AG04450 (cell line): ENCODE measurements around the gene CITED4. TPM values are rescaled to one million over a fixed set of nuclear protein-coding genes. Genes with fewer than 3 reads are reported as not detected.

Experiments used
- CTCF ChIA-PET: fragments of 300-600, 350-600 bp; formaldehyde crosslinking; extraction: SDS; loops from one replicate; lab custom pipeline; 2022; ENCODE audit warnings: antibody characterized with exemption, inconsistent platforms; lab: Charles Lee
- POLR2A ChIA-PET: fragments of 350-600 bp; formaldehyde crosslinking; extraction: SDS; loops from one replicate; lab custom pipeline; 2021; ENCODE audit warnings: antibody characterized with exemption, inconsistent platforms; lab: Yijun Ruan, JAX
- DNase-seq: peaks from one replicate; pipeline ENCODE4 v3.0.0-alpha.2; 2011; ENCODE audit warnings: low read depth, low spot score
- H3K27ac ChIP-seq: one replicate; pipeline ENCODE4 v1.5.1; 2012; ENCODE audit warnings: low read depth, low read length, control low read depth
- H3K27me3 ChIP-seq: one replicate; pipeline ENCODE4 v1.6.0; 2012; ENCODE audit warnings: low read length; ENCODE audit not compliant: control insufficient read depth, insufficient read depth
- H3K4me3 ChIP-seq: 2 replicates; pipeline ENCODE4 v1.5.1; 2011; ENCODE audit warnings: mild to moderate bottlenecking, low read depth, low read length, control low read depth
- H3K9me3 ChIP-seq: 2 replicates; pipeline ENCODE4 v1.5.1; 2012; ENCODE audit warnings: low read length; ENCODE audit not compliant: control insufficient read depth, insufficient read depth
- CTCF ChIP-seq: IDR thresholded peaks from 2 replicates; pipeline ENCODE4 v1.5.1; 2011; ENCODE audit warnings: low read depth, low read length, control low read depth, inconsistent platforms
- polyA plus RNA-seq: library from polyadenylated mRNA; depleted of rRNA; stranded (reverse); fragments of >200 nt; gene quantifications from 2 replicates; pipeline ENCODE4 v1.2.3, GENCODE V29; 2011

Gene CITED4
- polyA plus RNA-seq, 1 experiment: 0.53 TPM

DNA sequence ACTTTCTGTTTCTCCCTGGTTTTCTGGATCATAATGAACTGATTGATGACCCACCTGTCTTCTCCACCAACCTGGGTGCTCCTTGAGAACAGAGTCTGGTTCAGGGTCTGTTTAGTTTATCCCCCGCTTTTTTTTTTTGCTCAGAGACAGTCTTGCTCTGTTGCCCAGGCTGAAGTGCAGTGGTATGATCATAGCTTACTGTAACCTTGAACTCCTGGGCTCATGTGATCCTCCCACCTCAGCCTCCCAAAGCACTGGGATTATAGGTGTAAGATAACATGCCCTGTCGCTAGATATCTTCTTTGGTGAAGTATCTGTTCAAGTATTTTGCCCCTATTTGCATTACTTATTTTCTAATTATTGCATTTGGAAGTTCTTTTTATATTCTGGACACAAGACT, 30.2 kb upstream of the CITED4 start:
- ChIA-PET CTCF (interaction anchor here (0.7 kb wide), 1 partner anchor 49 kb away, joined by 4 read pairs; no protein-coding TSS in a partner anchor), POLR2A (interaction anchor here (0.6 kb wide), 1 partner anchor 1643 kb away, joined by 4 read pairs; no protein-coding TSS in a partner anchor)
- Histone ChIP-seq H3K4me3 (no peak overlapping the region), H3K9me3 (peaks cover 10% of the 10 kb centered on the region; the same call in 1 of the 2 replicates), H3K27me3 (peaks cover 4% of the 10 kb centered on the region), H3K27ac (no peak overlapping the region)
- no peak for TF ChIP-seq CTCF
- no peak for DNase-seq

- peaks cover 9% of the 10 kb centered on the region for H3K27me3 ChIP-seq
- CTCF ChIA-PET: interaction anchor here (0.6 to 0.7 kb wide), 2 partner anchors 44 to 199 kb away, joined by 4 to 5 read pairs; partner anchors contain the start of gene NFYC
- POLR2A ChIA-PET: no interaction called here
These were observed 28.6 kb upstream of the CITED4 start for GRCh38 chr1:40890771-40891170.

DNA sequence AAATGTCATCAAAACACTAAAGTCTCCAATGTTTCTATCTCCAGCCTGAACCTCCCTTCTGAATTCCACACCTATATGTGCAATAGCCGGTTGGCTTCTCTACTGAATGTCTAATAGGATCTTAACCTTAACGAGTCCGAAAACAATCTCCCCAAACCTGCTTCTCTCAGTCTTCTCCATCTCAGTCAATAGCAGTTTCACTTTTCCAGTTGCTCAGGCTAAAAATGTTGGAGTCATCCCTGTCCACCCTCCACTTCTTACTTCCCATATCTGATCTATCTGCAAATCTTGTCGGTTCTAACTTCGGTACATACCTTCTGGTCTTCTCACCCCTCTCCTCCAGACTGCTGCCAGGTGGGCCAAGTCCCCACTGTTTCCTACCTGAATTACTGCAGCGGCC, 25.5 kb upstream of the CITED4 start:
- H3K4me3 ChIP-seq: no peak overlapping the region
- no peaks in the 10 kb centered on the region for H3K9me3 ChIP-seq
- CTCF ChIA-PET: interaction anchor here (1.5 kb wide), 1 partner anchor 63 kb away, joined by 3 read pairs; no protein-coding TSS in a partner anchor
- POLR2A ChIA-PET: no interaction called here
- peaks cover 9% of the 10 kb centered on the region for H3K27me3 ChIP-seq
- DNase-seq: no peak
- no peak overlapping the region for H3K27ac ChIP-seq
- no peak for TF ChIP-seq CTCF

More at GRCh38 chr1:40890771-40891170, 28.6 kb upstream of the CITED4 start:
- Histone ChIP-seq H3K9me3 (peaks cover 10% of the 10 kb centered on the region; the same call in 1 of the 2 replicates), H3K4me3 (no peak overlapping the region), H3K27ac (no peak overlapping the region)
- DNase-seq: no peak
- TF ChIP-seq CTCF: no peak

DNA sequence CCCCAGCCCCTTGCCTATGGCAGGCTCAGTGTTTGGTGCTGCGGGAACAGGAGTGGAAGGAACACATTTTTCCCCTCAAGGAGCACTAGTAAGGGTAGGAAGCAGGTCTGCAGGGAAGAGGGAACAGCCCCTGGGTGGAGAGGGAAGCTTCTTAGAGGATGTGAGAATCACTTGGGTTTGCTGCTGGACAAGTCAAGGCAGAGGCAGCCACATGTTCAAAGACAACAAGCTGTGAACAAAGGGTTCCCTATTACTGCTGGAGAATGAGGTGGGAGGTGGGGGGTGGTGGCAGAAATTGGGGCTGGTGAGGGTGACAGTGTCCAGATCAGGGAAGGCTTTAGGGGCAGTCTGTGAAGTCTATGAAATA, 24.8 kb upstream of the CITED4 start:
- H3K27me3 ChIP-seq: peaks cover 6% of the 10 kb centered on the region
- no peaks in the 10 kb centered on the region for H3K9me3 ChIP-seq
- H3K27ac ChIP-seq: no peak overlapping the region
- DNase-seq: no peak
- no peak overlapping the region for H3K4me3 ChIP-seq
- TF ChIP-seq CTCF: no peak
- CTCF ChIA-PET: interaction anchor here (1.5 kb wide), 1 partner anchor 64 kb away, joined by 3 read pairs; no protein-coding TSS in a partner anchor
- POLR2A ChIA-PET: no interaction called here

- Histone ChIP-seq H3K9me3 (no peaks in the 10 kb centered on the region), H3K27me3 (peaks cover 6% of the 10 kb centered on the region), H3K4me3 (no peak overlapping the region), H3K27ac (no peak overlapping the region)
- ChIA-PET CTCF (no interaction called here), POLR2A (no interaction called here)
- no peak for DNase-seq
- TF ChIP-seq CTCF: no peak
These were observed 24.3 kb upstream of the CITED4 start for GRCh38 chr1:40886318-40887011.
